ENCODE results near the gene KIAA1217.

KIAA1217 gene

GRCh38 chr10:24208661-24209431 is at the start of gene KIAA1217:
TSS of gene KIAA1217 (plus strand) at chr10:24209138. CDS start at chr10:24209194, 56 bp downstream.
- peak in 1 of 2 experiments; percentile 63 for DNase-seq (ENCODE audit: low read depth in 1 of 2, low spot score in 1 of 2)
- in situ Hi-C loops (cut with HindIII; ENCODE audit: low pct_unique_long_range_greater_than_20kb, low sequenced_read_pairs): no loop called here
- no peak for TF ChIP-seq JUND (IDR thresholded peaks at IDR 0.05; ENCODE audit: low read depth)

GRCh38 chr10:24162206-24162985 is 46.5 kb upstream of the KIAA1217 start:
- DNase-seq (ENCODE audit: low read depth in 1 of 2, low spot score in 1 of 2): no peak
- no peak for TF ChIP-seq JUND (IDR thresholded peaks at IDR 0.05; ENCODE audit: low read depth)
- in situ Hi-C loops (cut with HindIII; ENCODE audit: low pct_unique_long_range_greater_than_20kb, low sequenced_read_pairs): no loop called here

GRCh38 chr10:24163485-24163884 is 45.5 kb upstream of the KIAA1217 start:
- no peak for TF ChIP-seq JUND (IDR thresholded peaks at IDR 0.05; ENCODE audit: low read depth)
- in situ Hi-C loops (cut with HindIII; ENCODE audit: low pct_unique_long_range_greater_than_20kb, low sequenced_read_pairs): no loop called here

GRCh38 chr10:24168258-24169170 is 40.4 kb upstream of the KIAA1217 start:
- in situ Hi-C loops (cut with HindIII; ENCODE audit: low pct_unique_long_range_greater_than_20kb, low sequenced_read_pairs): no loop called here
- no peak for TF ChIP-seq JUND (IDR thresholded peaks at IDR 0.05; ENCODE audit: low read depth)
- DNase-seq (ENCODE audit: low read depth in 1 of 2, low spot score in 1 of 2): no peak

More at GRCh38 chr10:24163485-24163884, 45.5 kb upstream of the KIAA1217 start:
- no peak for DNase-seq (ENCODE audit: low read depth in 1 of 2, low spot score in 1 of 2)

GRCh38 chr10:24170199-24170598 is 38.7 kb upstream of the KIAA1217 start:
- no peak for DNase-seq (ENCODE audit: low read depth in 1 of 2, low spot score in 1 of 2)
- no peak for TF ChIP-seq JUND (IDR thresholded peaks at IDR 0.05; ENCODE audit: low read depth)
- in situ Hi-C loops (cut with HindIII; ENCODE audit: low pct_unique_long_range_greater_than_20kb, low sequenced_read_pairs): no loop called here

GRCh38 chr10:24172909-24173308 is 36.0 kb upstream of the KIAA1217 start:
- in situ Hi-C loops (cut with HindIII; ENCODE audit: low pct_unique_long_range_greater_than_20kb, low sequenced_read_pairs): no loop called here
- DNase-seq (ENCODE audit: low read depth in 1 of 2, low spot score in 1 of 2): no peak
- TF ChIP-seq JUND (IDR thresholded peaks at IDR 0.05; ENCODE audit: low read depth): no peak

- no peak for DNase-seq (ENCODE audit: low read depth in 1 of 2, low spot score in 1 of 2)
- in situ Hi-C loops (cut with HindIII; ENCODE audit: low pct_unique_long_range_greater_than_20kb, low sequenced_read_pairs): no loop called here
- no peak for TF ChIP-seq JUND (IDR thresholded peaks at IDR 0.05; ENCODE audit: low read depth)
These were observed 34.9 kb upstream of the KIAA1217 start for GRCh38 chr10:24174014-24174413.

GRCh38 chr10:24176658-24177057 is 32.3 kb upstream of the KIAA1217 start:
- no peak for DNase-seq (ENCODE audit: low read depth in 1 of 2, low spot score in 1 of 2)
- no peak for TF ChIP-seq JUND (IDR thresholded peaks at IDR 0.05; ENCODE audit: low read depth)
- in situ Hi-C loops (cut with HindIII; ENCODE audit: low pct_unique_long_range_greater_than_20kb, low sequenced_read_pairs): no loop called here

- TF ChIP-seq JUND (IDR thresholded peaks at IDR 0.05; ENCODE audit: low read depth): no peak
- no peak for DNase-seq (ENCODE audit: low read depth in 1 of 2, low spot score in 1 of 2)
- in situ Hi-C loops (cut with HindIII; ENCODE audit: low pct_unique_long_range_greater_than_20kb, low sequenced_read_pairs): no loop called here
These were observed 31.3 kb upstream of the KIAA1217 start for GRCh38 chr10:24177636-24178035.

GRCh38 chr10:24180891-24181290 is 28.0 kb upstream of the KIAA1217 start:
- no peak for TF ChIP-seq JUND (IDR thresholded peaks at IDR 0.05; ENCODE audit: low read depth)
- in situ Hi-C loops (cut with HindIII; ENCODE audit: low pct_unique_long_range_greater_than_20kb, low sequenced_read_pairs): no loop called here
- DNase-seq (ENCODE audit: low read depth in 1 of 2, low spot score in 1 of 2): no peak

- no peak for DNase-seq (ENCODE audit: low read depth in 1 of 2, low spot score in 1 of 2)
- TF ChIP-seq JUND (IDR thresholded peaks at IDR 0.05; ENCODE audit: low read depth): no peak
- in situ Hi-C loops (cut with HindIII; ENCODE audit: low pct_unique_long_range_greater_than_20kb, low sequenced_read_pairs): no loop called here
These were observed 24.5 kb upstream of the KIAA1217 start for GRCh38 chr10:24184455-24184854.

GRCh38 chr10:24193330-24193729 is 15.6 kb upstream of the KIAA1217 start:
- no peak for DNase-seq (ENCODE audit: low read depth in 1 of 2, low spot score in 1 of 2)
- in situ Hi-C loops (cut with HindIII; ENCODE audit: low pct_unique_long_range_greater_than_20kb, low sequenced_read_pairs): no loop called here
- TF ChIP-seq JUND (IDR thresholded peaks at IDR 0.05; ENCODE audit: low read depth): no peak
